ENCODE measurements around the gene C1orf94.
"Not testable (repeated sequence)": the region's sequence is repeated elsewhere in the genome, so short reads cannot be mapped to it uniquely, and the experiment has no call there.

The C1orf94 gene

DNA sequence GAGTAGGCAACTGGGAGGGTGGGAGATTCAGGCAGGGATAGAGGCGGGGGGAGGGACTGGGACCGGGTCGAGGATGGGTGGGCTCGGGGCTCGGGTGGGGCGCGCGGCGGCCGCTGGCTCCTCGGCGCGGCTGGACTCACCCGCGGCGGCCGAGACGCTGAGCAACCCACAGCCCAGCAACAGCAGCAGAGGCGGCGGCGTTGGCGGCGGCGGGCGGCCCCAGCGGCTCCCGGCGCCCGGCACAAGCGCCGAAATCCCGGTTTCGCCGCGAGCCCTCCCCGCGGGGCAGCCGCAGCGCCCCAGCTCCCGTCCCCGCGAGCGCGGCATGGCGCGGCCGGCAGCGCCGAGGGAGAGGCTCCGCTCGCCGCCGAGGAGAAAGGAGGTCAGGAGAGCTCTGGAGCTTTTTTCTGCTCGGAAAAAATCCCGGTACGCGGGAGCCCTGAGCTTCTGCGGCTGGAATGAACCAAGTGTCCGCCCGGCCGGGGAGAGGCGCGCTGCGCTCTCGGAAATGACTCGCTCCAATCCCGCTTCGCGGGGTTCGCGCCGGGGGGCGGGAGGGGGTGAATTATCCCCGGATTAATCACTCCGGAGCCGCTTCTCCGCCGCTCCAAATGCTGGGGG is 11.8 kb upstream of the C1orf94 start, which contains the start of gene CSMD2:
Gene CSMD2, minus strand, starts transcription at position 460 of the 621 bp plus-strand sequence. Its CDS starts 133 bp downstream, at position 327.
- peak; percentile 34 to 63 for DNase-seq

DNA sequence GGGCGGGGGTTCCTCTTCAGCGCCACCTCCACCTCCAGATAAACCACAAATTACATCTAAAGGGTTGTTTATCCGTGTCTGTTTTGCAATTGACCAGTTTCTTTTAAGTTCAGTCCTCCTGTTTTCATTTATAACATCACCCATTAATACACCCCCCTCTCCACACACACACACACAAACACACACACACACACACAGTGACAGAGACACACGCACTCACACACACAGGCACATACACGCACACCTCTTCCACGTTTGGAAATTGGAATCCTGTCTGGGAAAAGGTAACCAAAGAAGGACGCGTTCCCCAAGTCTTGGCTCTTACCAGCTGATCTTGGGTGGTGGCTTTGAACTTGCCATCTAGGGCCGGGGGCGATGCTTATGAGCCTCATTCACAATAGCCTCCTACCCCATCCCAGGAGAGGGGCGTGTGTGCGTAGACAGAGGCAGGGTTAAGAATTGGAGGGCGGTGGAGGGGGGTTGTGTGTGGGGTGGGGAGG is 11.2 kb upstream of the C1orf94 start:
- no peak for DNase-seq

GRCh38 chr1:34166191-34166624 is 10.5 kb upstream of the C1orf94 start:
- DNase-seq: no peak

GRCh38 chr1:34166625-34167361 is 9.9 kb upstream of the C1orf94 start:
- DNase-seq: no peak

DNA sequence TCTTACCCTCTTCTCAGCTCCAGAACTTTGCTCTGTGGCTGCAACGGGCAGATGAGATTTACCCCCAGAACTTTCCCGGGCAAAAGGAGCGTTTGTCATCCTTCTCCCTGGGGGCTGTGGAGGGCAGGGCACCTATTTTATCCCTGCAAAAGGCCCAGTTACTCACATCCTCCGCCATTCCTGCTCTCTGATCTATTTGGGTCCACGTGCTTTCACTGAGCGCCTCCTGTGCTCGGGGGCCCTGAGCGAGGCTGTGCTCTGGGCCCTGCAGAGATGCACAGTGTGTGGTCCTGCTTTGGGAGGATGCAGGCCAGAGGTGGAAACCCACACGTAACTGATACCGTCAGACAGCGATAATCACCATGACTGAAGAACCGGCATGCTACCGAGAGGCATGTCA is 9.3 kb upstream of the C1orf94 start:
- DNase-seq: no peak

DNA sequence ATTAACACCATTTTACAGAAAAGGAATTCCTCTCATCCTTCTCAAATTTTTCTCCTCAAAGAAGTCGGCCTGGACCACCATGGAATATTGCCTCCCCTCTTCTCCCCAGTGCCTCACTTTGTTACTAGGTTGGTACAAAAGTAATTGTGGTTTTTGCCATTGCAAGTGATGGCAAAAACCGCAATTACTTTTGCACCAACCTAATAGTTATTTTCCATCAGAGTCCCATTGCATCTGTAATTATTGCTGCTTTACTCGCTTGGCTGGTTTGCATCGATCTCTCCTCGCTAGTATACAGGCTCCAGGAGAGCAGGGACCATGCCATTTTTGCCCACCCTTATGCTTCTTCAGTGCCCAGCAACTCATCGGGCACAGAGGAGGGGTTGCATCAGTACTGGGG is 963 bp upstream of the C1orf94 start:
- no peak for DNase-seq

DNA sequence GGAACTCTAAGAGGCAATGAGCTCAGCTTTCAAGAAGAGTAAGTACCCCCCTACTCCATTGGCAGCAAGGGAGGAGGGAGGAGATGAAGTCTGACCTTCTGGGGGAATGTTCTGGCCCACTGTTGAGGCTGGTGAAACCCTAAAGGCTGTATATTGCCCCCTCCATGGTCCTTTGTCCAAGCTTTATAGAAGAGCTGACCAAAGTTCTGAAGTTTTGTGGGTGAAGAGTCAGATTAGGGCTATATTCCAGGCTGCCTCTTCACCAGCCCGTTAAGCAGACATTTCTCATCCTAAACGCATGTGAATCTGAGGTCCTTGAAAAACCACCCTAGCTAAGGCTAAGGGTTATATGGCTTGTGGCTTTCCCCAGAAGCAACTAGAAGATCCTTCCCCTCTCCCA is 1.4 kb downstream of the C1orf94 start:
- DNase-seq: no peak

- DNase-seq: not testable (repeated sequence)
Observed at GRCh38 chr1:34183381-34183780, 6.7 kb downstream of the C1orf94 start.

- no peak for DNase-seq
Observed at GRCh38 chr1:34186741-34187494, 10.2 kb downstream of the C1orf94 start.

DNA sequence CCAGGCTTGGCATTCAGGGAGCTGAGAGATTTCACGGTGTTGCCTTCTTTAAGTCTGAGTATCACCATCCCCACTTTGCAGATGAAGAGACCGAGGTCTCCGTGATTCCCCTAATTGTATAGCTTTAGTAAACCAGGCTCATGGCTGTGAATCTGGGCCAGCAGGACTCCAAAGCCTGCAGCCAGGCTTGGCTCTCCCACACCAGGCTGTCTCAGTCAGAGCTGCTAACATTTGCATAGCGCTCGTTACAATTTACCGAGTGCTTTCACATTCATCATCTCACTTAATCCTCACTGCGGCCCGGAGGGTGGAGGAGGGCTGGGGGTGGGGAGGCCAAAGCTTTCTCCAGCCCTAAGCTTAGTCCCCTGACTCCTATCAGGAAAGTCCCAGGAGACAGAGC is 11.7 kb downstream of the C1orf94 start:
- DNase-seq: no peak

- DNase-seq: no peak
Observed at GRCh38 chr1:34188985-34189384, 12.3 kb downstream of the C1orf94 start.

DNA sequence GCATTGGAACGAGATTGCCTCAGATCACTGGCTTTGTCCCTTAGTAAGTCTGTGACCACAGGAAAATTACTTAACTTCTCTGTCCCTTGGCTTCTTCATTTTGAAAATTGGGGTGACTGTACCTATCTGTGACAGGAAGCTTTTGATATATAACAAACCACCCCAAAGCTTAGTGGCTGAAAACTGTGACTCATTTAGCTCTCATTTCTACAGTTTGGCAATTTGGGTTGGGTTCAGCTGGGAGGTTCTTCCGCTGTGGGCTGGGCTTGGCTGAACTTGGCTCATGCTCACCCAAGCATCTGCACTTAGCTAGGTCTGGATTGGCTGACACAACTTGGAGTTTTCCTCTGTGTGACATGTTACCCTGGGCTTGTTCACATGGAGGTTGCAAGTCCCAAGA is 14.0 kb downstream of the C1orf94 start:
- DNase-seq: no peak

- DNase-seq: no peak
Observed at GRCh38 chr1:34192621-34193020, 15.9 kb downstream of the C1orf94 start.

- no peak for DNase-seq
Observed at GRCh38 chr1:34199927-34200326, 23.2 kb downstream of the C1orf94 start.

DNA sequence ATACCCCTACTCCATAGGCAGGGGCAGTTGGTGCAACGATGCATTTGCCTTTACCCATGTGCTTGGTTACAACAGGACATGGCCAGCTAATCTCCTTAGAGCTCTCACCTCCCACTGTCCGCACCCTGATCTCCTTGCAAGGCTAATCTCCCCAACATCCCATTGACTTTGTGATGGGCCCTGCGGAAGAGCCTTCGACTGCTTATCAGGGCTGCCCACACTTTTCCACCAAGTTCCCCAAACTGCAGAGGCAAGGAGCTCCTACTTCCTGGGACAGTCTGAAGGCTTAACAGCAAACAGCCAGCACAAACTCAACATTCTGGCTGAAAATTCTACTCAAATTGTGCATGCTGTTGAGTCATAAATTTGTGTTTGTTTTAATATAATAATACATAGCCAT is 36.0 kb downstream of the C1orf94 start:
- no peak for DNase-seq

DNA sequence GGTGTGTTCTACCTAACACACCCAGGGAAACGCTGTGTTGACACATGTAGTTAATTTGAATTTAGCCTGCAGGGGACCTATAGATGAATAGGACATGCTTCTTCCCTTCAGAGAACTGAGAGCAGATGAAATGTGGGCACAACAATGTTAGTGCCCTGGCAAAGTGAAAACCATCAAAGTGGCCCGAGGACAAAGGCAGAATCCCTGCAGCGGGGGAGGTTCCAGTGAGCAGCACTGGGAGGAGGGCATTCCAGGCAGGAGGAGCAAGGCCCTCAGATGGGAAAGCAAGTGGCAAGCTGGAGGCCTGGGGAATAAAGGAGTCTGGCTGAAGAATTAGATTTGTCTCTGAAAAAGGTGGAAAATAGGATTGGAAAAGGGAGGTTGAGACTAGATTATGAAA is 37.2 kb downstream of the C1orf94 start:
- no peak for DNase-seq

DNA sequence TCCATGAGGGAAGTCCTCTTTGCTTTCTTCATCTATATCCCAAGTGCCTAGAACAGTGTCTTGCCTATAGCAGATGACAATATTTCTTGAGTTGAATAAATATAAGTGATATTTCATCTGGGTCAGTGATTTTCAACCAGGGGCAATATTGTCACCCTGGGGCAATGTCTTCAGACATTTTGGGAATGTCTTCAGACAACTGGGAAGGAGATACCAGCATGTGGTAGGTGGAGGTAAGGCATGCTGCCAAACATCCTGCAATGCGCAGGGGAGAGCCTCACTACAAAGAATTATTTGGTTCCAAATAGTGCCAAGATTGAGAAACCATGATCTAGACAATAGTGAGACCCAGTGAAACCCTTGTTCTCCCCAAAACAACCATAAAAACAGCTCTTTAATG is 54.7 kb downstream of the C1orf94 start:
- DNase-seq: no peak

DNA sequence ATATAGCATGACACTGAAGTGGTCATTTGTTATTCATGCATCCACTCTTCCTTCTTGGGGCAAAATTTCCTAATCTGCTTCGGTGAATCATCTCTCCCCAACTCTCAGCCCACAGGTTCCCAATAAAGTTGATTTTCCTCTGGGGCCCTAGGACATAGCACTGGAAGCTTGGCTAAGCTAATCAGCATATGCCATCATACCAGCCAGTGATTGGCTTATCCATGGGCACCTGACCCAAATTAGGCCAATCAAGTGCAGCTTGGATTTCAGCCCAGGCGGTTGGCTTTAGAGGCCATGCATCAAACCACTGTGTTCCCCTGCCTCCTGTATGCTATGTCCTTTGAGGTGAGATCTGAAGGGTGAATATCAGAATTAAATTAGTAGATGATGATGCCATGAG is 58.9 kb downstream of the C1orf94 start:
- no peak for DNase-seq

- DNase-seq: no peak
Observed at GRCh38 chr1:34236089-34236488, 59.4 kb downstream of the C1orf94 start.

- no peak for DNase-seq
Observed at GRCh38 chr1:34237151-34237815, 60.6 kb downstream of the C1orf94 start.

- DNase-seq: no peak
Observed at GRCh38 chr1:34245967-34246366, 69.3 kb downstream of the C1orf94 start.

DNA sequence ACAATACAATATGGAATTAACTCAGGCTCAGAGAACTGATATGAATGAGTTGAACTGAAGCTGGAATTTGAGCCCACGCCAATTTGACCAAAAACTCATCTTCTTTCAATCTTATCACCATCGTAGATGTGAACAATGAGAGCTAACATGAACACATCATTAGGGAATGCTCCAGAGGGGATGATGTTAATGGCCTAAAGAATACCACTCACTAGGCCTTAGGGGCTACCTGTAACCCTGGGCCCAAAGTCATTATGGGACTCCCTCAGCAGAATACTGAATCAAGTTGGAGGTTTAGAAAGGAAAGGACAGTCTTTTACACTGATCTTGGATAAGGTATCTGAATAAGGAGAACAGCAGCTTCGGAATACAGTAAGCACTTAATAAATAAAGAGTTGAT is 73.6 kb downstream of the C1orf94 start:
- no peak for DNase-seq
